ENCODE data around the gene MAP2K5.

Gene MAP2K5

DNA sequence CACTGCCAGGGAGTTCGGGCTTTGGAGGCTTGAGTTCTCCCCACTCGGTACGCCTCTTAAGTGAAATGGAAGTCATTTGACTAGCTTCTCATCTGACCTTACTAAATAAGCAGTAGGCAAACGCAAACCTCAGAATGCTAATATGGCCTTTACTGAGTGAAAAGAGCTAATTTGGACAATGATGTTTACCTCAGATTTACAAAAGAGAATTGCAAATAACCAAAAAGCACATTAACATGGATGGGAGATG is 298.9 kb downstream of the MAP2K5 start:
- DNase-seq, result peak; percentile 17 to 26

DNA sequence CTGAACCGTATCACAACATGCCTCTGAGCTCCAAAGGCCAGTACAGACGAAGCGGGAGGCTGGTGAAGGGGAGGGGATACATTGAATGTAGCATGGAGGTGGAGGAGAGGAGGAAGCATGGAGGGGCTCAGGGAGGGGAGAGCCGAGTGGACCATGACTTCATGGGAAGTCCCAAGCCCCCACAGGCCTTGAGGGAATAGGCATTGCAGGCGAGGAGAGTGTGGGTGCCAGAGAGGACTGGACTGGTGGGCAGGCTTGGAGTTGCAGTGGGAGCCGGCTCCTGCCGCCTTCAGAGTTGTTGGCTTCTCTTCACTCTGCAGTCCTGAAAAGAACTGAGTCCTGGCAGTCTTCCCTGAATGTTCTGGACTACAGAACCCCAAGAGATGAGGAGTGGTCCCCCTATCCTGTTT is 300.6 kb downstream of the MAP2K5 start:
- no peak for DNase-seq

DNA sequence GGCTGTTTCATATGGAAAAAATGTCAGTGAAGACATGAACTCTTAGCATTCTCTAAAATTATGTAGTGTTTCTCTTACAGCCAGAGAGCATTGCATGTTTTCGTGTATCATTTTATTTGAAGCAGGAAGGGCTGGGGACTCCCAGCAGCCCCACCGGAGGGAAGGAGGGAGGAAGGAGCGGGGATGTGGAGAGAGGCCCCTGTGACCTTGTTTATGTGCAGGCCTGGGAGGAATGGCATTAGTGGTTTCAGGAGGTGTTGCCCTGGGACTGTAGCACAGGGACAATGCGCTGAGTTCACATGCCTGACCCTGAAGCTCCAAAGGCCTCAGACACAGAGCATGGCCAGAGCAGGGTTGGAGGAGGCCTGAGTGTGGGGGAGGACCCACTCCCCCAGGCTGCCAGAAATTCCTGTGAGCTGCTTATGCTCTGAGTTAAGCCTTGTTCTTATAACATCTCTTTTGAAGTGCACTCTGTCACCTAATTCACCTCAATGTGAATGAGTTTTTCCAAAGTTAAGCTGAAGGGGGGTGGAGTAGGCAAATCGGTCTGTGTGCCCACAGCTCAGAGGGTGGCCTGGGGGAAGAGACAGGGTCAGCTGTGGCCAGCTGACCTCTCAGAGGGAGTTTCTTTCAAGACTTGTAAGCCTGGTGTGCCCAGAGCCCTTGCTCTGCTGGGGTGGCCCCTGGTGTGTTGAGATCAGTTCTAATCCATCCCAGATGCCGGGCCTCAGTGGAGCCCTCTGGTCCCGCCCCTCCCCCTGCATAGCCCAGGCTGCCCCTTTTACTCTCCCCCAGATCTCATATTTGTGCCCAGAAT is 301.3 kb downstream of the MAP2K5 start:
- no peak for DNase-seq

DNA sequence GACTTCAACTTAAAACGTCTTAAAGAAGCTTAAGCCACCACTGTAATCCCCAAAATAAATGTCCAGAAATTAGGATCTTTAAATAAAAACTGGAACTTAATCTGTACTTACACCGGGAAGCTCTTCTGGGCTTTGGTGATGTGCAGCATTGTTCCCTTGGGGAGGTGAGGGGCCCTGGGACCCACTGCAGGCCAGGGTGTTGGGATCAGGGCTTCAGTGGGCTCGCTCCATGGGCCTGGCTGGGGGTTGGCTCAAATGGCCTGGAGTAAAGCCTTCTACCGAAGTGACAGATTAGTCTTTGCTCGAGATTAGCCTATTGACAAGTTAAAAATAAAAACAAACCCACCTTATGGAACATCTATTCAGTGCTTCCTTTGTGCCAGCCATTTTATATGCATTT is 303.5 kb downstream of the MAP2K5 start:
- no peak for DNase-seq

DNA sequence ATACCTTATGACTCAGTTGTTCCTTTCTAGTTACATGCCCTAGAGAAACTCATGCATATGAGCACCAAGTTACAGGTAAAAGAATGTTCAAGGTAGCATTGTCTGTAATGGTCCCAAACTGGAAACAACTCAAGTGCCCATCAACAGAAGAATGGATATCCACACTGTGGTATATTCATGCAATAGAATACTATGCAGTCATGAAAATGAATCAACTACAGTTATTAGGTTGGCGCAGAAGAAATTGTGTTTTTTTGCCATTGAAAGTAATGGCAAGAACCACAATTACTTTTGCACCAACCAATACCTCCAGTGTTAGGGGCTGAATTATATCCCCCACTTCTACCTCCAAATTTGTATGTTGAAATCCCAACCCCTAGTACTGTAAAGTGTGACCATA is 307.0 kb downstream of the MAP2K5 start:
- DNase-seq, result no peak

DNA sequence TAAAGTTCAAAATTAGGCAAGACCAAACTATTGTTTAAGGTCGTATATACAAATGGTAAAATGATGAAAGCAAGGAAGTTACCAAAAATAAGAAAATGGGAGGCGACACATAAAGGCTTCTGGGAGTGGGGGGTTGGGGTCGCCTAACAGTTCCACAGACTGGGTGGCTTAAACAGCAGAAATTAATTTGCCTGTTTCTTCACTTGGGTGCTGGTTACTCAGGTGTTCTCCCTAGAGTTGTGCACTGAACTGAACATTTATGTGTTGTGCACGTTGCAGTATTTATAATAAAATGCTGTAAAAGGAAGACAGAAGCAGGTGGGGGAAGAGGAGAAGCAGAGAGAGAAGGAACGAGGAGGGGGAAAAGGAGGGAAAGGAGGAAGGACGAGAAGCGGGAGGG is 307.8 kb downstream of the MAP2K5 start:
- DNase-seq, result no peak

DNA sequence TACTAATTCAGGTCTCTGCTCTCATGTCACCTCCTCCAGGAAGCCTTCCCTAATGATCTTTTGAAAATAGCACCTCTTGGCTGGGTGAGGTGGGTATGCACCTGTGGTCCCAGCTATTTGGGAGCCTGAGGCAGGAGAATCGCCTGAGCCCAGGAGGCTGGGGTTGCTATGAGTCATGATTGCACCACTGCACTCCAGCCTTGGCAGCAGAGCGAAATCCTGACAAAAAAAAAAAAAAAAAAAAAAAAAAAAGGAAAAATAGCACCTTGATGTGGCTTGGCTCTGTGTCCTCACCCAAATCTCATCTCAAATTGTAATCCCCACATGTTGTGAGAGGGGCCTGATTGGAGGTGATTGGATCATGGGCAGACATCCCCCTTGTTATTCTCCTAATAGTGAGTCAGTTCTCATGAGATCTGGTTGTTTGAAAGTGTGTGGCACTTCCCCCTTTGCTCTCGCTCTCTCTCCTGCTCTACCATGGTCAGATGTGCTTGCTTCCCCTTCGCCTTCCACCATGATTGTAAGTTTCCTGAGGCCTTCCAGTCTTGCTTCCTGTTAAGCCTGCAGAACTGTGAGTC is 308.6 kb downstream of the MAP2K5 start:
- peak; percentile 88 to 92 for DNase-seq

DNA sequence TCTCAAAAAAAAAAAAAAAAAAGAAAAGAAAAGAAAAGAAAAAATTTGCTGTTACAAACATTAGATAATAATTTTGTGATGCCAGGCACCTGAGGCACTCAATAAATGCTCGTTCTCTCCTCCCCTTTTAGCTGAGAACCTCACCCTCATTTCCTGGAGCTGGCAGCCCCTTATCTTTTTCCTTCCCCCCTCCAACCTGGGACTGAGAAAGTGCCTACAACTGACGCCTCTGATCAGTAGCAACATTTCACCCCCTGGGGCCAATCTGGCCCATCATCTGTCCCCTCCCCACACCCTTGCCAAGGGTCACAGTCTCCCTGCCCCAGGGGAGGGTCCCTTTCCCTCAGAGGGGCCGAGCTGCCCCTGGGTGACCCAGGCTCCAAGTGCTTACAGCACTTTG is 309.9 kb downstream of the MAP2K5 start:
- no peak for DNase-seq

DNA sequence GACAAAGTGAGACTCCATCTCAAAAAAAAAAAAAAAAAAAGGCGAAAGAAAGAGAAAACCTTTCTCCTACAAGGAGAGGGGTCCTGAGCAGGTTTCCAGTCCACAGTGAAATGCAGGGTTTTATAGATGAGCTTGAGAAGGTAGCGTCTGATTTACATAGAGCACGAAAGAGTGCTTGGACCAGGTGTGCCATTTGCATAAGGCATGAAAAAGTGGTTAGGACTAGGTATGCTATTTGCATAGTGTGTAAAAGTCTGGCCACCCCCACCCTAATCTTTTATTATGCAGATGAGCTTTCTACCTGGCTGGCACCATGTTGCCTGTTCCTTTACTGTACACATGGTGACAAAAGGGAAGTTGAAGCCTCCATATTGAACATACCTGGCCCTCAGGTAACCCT is 311.0 kb downstream of the MAP2K5 start:
- no peak for DNase-seq

DNA sequence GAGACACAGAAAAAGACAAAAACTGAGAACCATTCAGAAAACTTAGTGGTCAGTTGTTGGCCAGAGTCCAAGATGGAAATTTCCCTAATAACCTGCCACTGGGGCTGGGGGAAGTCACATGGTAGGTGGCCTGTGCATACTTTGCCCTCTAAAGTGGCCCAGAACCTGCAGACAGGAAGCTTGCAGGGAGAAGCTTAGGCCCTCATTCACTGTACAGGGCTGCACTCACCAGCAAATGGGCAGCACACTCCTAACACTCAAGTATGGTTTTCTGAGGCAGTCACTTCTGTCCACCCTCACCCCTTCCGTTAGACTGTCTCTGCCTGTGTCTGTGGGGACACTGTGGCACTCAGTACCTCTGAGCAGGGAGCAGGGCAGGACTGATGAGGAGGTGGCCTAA is 311.9 kb downstream of the MAP2K5 start:
- no peak for DNase-seq

DNA sequence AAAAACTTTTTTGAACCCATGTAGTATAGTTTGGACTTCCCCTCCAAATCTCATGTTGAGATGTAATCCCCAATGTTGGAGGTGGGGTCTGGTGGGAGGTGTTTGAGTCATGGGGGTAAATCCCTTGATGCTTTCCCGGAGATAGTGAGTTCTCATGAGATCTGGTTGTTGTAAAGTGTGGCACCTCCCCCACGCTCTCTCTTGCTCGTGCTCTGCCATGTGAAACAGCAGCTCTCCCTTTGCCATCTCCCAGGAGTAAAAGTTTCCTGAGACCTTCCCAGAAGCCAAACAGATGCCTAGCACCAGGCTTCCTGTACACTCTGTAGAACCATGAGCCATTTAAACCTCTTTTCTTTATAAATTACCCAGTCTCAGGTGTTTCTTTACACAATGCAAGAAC is 313.3 kb downstream of the MAP2K5 start:
- DNase-seq, result no peak

All from inflammatory macrophage (primary cell).